GM19372 (cell line): ENCODE measurements around the gene BZW1.
A peak's percentile ranks its signal among the peaks of the same experiment; 100 is the strongest.
"Not testable (repeated sequence)": the region's sequence is repeated elsewhere in the genome, so short reads cannot be mapped to it uniquely, and the experiment has no call there.

Source experiments
- ATAC-seq: cut with Tn5 transposase; IDR thresholded peaks from one replicate; pipeline ENCODE4 v1.9.1; 2021; ENCODE audit warnings: mild to moderate bottlenecking, low read depth, moderate library complexity; ENCODE audit not compliant: unreplicated experiment

Gene BZW1

GRCh38 chr2:200788121-200788718, 23.5 kb upstream of the BZW1 start:
- ATAC-seq, result no peak

- no peak for ATAC-seq
Observed at GRCh38 chr2:200790185-200790584, 21.5 kb upstream of the BZW1 start.

- ATAC-seq, result no peak
Observed at GRCh38 chr2:200791905-200792304, 19.8 kb upstream of the BZW1 start.

- ATAC-seq, result no peak
Observed at GRCh38 chr2:200794143-200794542, 17.6 kb upstream of the BZW1 start.

- ATAC-seq, result no peak
Observed at GRCh38 chr2:200795028-200795440, 16.7 kb upstream of the BZW1 start.

- no peak for ATAC-seq
Observed at GRCh38 chr2:200796561-200796960, 15.1 kb upstream of the BZW1 start.

GRCh38 chr2:200797242-200797770, 14.4 kb upstream of the BZW1 start:
- ATAC-seq, result no peak

- ATAC-seq, result no peak
Observed at GRCh38 chr2:200798514-200798913, 13.2 kb upstream of the BZW1 start.

- no peak for ATAC-seq
Observed at GRCh38 chr2:200800458-200800857, 11.3 kb upstream of the BZW1 start.

- ATAC-seq, result not testable (repeated sequence)
Observed at GRCh38 chr2:200801431-200801830, 10.3 kb upstream of the BZW1 start.

GRCh38 chr2:200809506-200810251, 2.0 kb upstream of the BZW1 start:
- no peak for ATAC-seq

- ATAC-seq, result no peak
Observed at GRCh38 chr2:200810252-200810997, 1.3 kb upstream of the BZW1 start.

- no peak for ATAC-seq
Observed at GRCh38 chr2:200810998-200811332, 745 bp upstream of the BZW1 start.

GRCh38 chr2:200812122-200813022, 662 bp downstream of the BZW1 start:
- ATAC-seq, result peak; percentile 40

GRCh38 chr2:200814276-200814815, 2.6 kb downstream of the BZW1 start:
- no peak for ATAC-seq

GRCh38 chr2:200814917-200815316, 3.2 kb downstream of the BZW1 start:
- no peak for ATAC-seq

- ATAC-seq, result not testable (repeated sequence)
Observed at GRCh38 chr2:200818732-200819131, 7.0 kb downstream of the BZW1 start.

GRCh38 chr2:200820573-200821234, 9.0 kb downstream of the BZW1 start:
- ATAC-seq, result no peak

- ATAC-seq, result no peak
Observed at GRCh38 chr2:200821686-200822245, 10.1 kb downstream of the BZW1 start.
